ENCODE results near the gene NUFIP2.

The NUFIP2 gene

GRCh38 chr17:29210879-29211278 is 83.1 kb downstream of the NUFIP2 start:
- H3K4me3 ChIP-seq (ENCODE audit: low read length), result no peak overlapping the region
- no peaks in the 10 kb centered on the region for H3K36me3 ChIP-seq (ENCODE audit: control insufficient read depth, low read length)
- no peaks in the 10 kb centered on the region for H3K79me2 ChIP-seq (ENCODE audit: control insufficient read depth, low read length)
- H3K27ac ChIP-seq (ENCODE audit: low read depth, low read length), result no peak overlapping the region
- H3K4me2 ChIP-seq (ENCODE audit: low read length), result no peak overlapping the region
- H3K4me1 ChIP-seq (ENCODE audit: control insufficient read depth, low read length), result peaks cover 4% of the 10 kb centered on the region; the same call in 1 of the 2 replicates
- H4K20me1 ChIP-seq (ENCODE audit: control insufficient read depth, insufficient read depth, low read depth, low read length), result no peaks in the 10 kb centered on the region
- H3K27me3 ChIP-seq (ENCODE audit: control insufficient read depth, low read length), result no peaks in the 10 kb centered on the region
- TF ChIP-seq EZH2phosphoT487 (IDR thresholded peaks at IDR 0.05; ENCODE audit: borderline replicate concordance, low read length), result no peak
- TF ChIP-seq CTCF (IDR thresholded peaks at IDR 0.05; ENCODE audit: low read depth, low read length, poor library complexity, severe bottlenecking), result no peak
- no peaks in the 10 kb centered on the region for H3K9me2 ChIP-seq (replicated peaks; ENCODE audit: control insufficient read depth, low read length)
- H3F3A ChIP-seq (ENCODE audit: control insufficient read depth, insufficient read depth), result no peaks in the 10 kb centered on the region
- no peaks in the 10 kb centered on the region for H3K9me3 ChIP-seq (ENCODE audit: control insufficient read depth, insufficient read depth, low read length)

- Histone ChIP-seq H4K20me1 (ENCODE audit: control insufficient read depth, insufficient read depth, low read depth, low read length) (no peaks in the 10 kb centered on the region), H3K4me3 (ENCODE audit: low read length) (no peak overlapping the region), H3F3A (ENCODE audit: control insufficient read depth, insufficient read depth) (no peaks in the 10 kb centered on the region)
These were observed 84.9 kb downstream of the NUFIP2 start for GRCh38 chr17:29209073-29209472.

GRCh38 chr17:29207975-29208374 is 86.0 kb downstream of the NUFIP2 start:
- TF ChIP-seq EZH2phosphoT487 (IDR thresholded peaks at IDR 0.05; ENCODE audit: borderline replicate concordance, low read length) (no peak), CTCF (IDR thresholded peaks at IDR 0.05; ENCODE audit: low read depth, low read length, poor library complexity, severe bottlenecking) (no peak)
- no peaks in the 10 kb centered on the region for H3K9me3 ChIP-seq (ENCODE audit: control insufficient read depth, insufficient read depth, low read length)
- H3K4me3 ChIP-seq (ENCODE audit: low read length), result no peak overlapping the region
- H3K27me3 ChIP-seq (ENCODE audit: control insufficient read depth, low read length), result no peaks in the 10 kb centered on the region
- no peaks in the 10 kb centered on the region for H3F3A ChIP-seq (ENCODE audit: control insufficient read depth, insufficient read depth)
- H3K79me2 ChIP-seq (ENCODE audit: control insufficient read depth, low read length), result no peaks in the 10 kb centered on the region
- H3K4me1 ChIP-seq (ENCODE audit: control insufficient read depth, low read length), result no peaks in the 10 kb centered on the region
- no peak overlapping the region for H3K27ac ChIP-seq (ENCODE audit: low read depth, low read length)
- no peaks in the 10 kb centered on the region for H4K20me1 ChIP-seq (ENCODE audit: control insufficient read depth, insufficient read depth, low read depth, low read length)
- H3K4me2 ChIP-seq (ENCODE audit: low read length), result no peak overlapping the region
- no peaks in the 10 kb centered on the region for H3K9me2 ChIP-seq (replicated peaks; ENCODE audit: control insufficient read depth, low read length)
- H3K36me3 ChIP-seq (ENCODE audit: control insufficient read depth, low read length), result no peaks in the 10 kb centered on the region

More at GRCh38 chr17:29209073-29209472, 84.9 kb downstream of the NUFIP2 start:
- no peak overlapping the region for H3K27ac ChIP-seq (ENCODE audit: low read depth, low read length)
- H3K4me1 ChIP-seq (ENCODE audit: control insufficient read depth, low read length), result no peaks in the 10 kb centered on the region
- no peak overlapping the region for H3K4me2 ChIP-seq (ENCODE audit: low read length)
- no peak for TF ChIP-seq EZH2phosphoT487 (IDR thresholded peaks at IDR 0.05; ENCODE audit: borderline replicate concordance, low read length)
- no peak for TF ChIP-seq CTCF (IDR thresholded peaks at IDR 0.05; ENCODE audit: low read depth, low read length, poor library complexity, severe bottlenecking)
- no peaks in the 10 kb centered on the region for H3K9me2 ChIP-seq (replicated peaks; ENCODE audit: control insufficient read depth, low read length)
- no peaks in the 10 kb centered on the region for H3K79me2 ChIP-seq (ENCODE audit: control insufficient read depth, low read length)
- no peaks in the 10 kb centered on the region for H3K27me3 ChIP-seq (ENCODE audit: control insufficient read depth, low read length)
- H3K9me3 ChIP-seq (ENCODE audit: control insufficient read depth, insufficient read depth, low read length), result no peaks in the 10 kb centered on the region
- H3K36me3 ChIP-seq (ENCODE audit: control insufficient read depth, low read length), result no peaks in the 10 kb centered on the region
